Measurements from ENCODE around the gene OR6A2. TPM values are rescaled to one million over a fixed set of nuclear protein-coding genes. Genes with fewer than 3 reads are reported as not detected.

OR6A2 gene
- total RNA-seq, 1 donor from 2014 or later: 0.31 TPM

DNA sequence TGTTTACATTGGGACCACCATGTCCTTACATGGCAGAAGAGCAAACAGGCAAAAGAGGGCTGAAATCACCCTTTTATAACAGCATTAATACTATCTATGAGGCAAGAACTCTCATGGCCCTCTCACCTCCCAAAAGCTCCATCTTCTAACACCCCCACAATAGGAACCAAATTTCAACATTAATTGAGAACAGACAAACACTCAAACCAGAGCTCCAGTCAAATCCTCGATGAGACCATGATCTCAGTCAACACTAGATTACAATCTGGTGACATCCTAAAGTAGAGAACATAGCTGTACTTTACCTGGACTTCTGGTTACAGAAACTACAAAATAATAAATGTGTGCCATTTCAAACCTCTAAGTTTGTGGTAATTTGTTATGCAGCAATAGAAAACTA lies 52.9 kb downstream of the OR6A2 start:
- Mint-ChIP-seq H3K36me3 (ENCODE audit: low read depth) (peaks cover 6% of the 10 kb centered on the region), H3K9me3 (no peaks in the 10 kb centered on the region), H3K27ac (no peak overlapping the region), H3K4me1 (ENCODE audit: low read depth) (no peaks in the 10 kb centered on the region), H3K4me3 (no peak overlapping the region), H3K27me3 (ENCODE audit: insufficient read depth) (no peaks in the 10 kb centered on the region)
- intact Hi-C loops (cut with micrococcal nuclease): loop anchor here (1.0 to 5.0 kb wide), 7 partner anchors 8 to 1054 kb away; partner anchors contain the start of genes CAVIN3, MRPL17, PPFIBP2 and TAF10
- no peak for DNase-seq (ENCODE audit: low spot score)

DNA sequence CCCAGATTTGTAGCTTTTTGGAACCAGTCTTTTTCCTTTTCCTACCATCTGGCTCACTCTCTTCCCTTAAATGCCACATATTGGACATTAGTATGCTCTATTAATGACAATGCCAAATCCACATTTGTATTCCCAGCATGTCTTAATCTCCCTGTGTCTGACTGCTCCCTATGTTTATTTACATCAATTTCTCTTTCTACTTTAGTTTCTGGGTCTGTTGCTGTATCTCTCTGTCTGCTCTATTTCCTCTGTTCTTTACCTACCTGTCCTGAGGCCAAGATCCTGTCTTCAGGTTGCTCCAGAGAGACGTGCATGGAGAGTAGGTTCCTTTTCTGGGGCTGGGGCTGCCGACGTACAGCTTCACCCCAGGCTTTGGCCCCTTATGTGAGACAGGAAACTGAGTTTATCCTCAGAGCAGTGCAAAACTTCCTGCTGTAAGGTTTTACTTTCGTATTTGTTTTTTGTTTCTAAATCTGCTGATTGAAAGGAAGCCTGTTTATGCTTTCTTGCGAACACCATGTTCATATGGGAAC lies 53.3 kb downstream of the OR6A2 start:
- Mint-ChIP-seq H3K4me1 (ENCODE audit: low read depth) (no peaks in the 10 kb centered on the region), H3K27ac (no peak overlapping the region), H3K4me3 (no peak overlapping the region), H3K36me3 (ENCODE audit: low read depth) (peaks cover 6% of the 10 kb centered on the region), H3K27me3 (ENCODE audit: insufficient read depth) (no peaks in the 10 kb centered on the region), H3K9me3 (no peaks in the 10 kb centered on the region)
- DNase-seq (ENCODE audit: low spot score): peak; percentile 40
- intact Hi-C loops (cut with micrococcal nuclease): loop anchor here (1.0 to 5.0 kb wide), 7 partner anchors 8 to 1054 kb away; partner anchors contain the start of genes CAVIN3, MRPL17, PPFIBP2 and TAF10

DNA sequence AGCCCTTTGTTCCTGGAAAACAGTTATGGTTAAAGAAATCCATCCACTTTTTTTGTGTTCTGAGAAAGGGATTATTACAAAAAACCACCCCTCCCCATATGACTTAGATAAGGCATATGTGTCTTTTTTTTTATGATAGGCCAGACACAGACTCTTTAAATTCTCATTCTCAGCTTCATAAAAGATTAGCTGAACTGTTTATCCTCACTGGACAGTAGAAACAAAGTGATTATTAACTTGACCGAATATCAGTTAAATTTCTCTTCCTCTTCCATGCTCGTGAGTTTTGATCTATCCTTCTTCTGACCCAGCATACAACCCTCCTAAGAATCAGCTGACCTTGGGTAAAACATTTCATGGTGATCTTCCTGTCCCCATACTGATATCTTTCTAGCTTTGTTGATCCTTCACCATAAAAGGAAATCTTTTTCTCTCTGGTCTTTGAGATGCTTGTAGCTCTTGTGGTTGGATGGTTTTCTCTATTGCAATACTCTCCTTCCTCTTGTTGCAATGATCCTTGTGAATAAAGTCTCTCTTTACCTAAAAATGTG lies 53.9 kb downstream of the OR6A2 start:
- no peak overlapping the region for H3K4me3 Mint-ChIP-seq
- intact Hi-C loops (cut with micrococcal nuclease): loop anchor here (1.0 to 5.0 kb wide), 7 partner anchors 7 to 1053 kb away; partner anchors contain the start of genes CAVIN3, MRPL17, PPFIBP2 and TAF10

DNA sequence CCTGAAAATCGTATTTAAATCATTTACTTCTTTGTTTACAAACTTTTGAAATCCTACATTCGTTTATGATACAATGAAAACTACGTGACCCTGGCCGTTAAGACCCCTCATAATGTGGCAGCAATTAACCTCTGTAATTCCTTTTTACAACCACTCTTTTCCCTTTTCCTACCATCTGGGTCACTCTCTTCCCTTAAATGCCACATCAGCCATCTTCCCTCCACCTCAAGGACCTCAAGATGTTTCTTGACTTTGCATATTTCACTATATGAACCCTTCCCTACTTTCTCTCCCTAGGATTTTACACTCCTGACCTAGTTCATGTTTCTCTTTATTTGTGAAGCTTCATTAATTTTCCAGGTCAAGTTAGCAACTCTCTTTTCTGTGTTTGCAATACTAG lies 54.5 kb downstream of the OR6A2 start:
- Mint-ChIP-seq H3K27me3 (ENCODE audit: insufficient read depth) (no peaks in the 10 kb centered on the region), H3K36me3 (ENCODE audit: low read depth) (peaks cover 8% of the 10 kb centered on the region), H3K4me1 (ENCODE audit: low read depth) (peaks cover 5% of the 10 kb centered on the region), H3K27ac (no peak overlapping the region), H3K9me3 (no peaks in the 10 kb centered on the region), H3K4me3 (no peak overlapping the region)
- intact Hi-C loops (cut with micrococcal nuclease): loop anchor here (5.0 kb wide), 2 partner anchors 423 to 1053 kb away; partner anchors contain the start of gene CAVIN3
- no peak for DNase-seq (ENCODE audit: low spot score)

More for the DNA sequence above, 53.9 kb downstream of the OR6A2 start:
- Mint-ChIP-seq H3K27ac (no peak overlapping the region), H3K36me3 (ENCODE audit: low read depth) (peaks cover 8% of the 10 kb centered on the region), H3K27me3 (ENCODE audit: insufficient read depth) (no peaks in the 10 kb centered on the region), H3K9me3 (no peaks in the 10 kb centered on the region), H3K4me1 (ENCODE audit: low read depth) (peaks cover 5% of the 10 kb centered on the region)
- no peak for DNase-seq (ENCODE audit: low spot score)

DNA sequence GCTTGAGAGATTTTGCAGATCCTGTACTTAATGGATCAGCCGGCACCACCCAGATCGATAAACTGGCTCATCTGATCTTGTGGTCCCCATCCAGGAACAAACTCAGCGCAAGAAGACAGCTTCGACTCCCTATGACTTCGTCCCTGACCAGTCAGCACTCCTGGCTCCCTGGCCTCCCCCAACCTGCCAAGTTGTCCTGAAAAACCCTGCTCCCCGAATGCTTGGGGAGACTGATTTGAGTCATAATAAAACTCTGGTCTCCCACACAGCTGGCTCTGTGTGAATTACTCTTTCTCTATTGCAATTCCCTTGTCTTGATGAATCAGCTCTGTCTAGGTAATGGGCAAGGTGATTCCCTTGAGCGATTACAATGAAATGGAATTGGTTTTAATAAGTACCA lies 57.2 kb downstream of the OR6A2 start:
- DNase-seq (ENCODE audit: low spot score): peak; percentile 16
- Mint-ChIP-seq H3K9me3 (no peaks in the 10 kb centered on the region), H3K4me1 (ENCODE audit: low read depth) (peaks cover 29% of the 10 kb centered on the region), H3K36me3 (ENCODE audit: low read depth) (peaks cover 13% of the 10 kb centered on the region), H3K27ac (peak overlapping the region; percentile 59), H3K4me3 (no peak overlapping the region), H3K27me3 (ENCODE audit: insufficient read depth) (no peaks in the 10 kb centered on the region)
- intact Hi-C loops (cut with micrococcal nuclease): loop anchor here (2.0 to 5.0 kb wide), 2 partner anchors 185 to 507 kb away; partner anchors contain the start of genes FHIP1B and ZNF215

Other genes with a start within 250 kb of the OR6A2 start
- gene RRP8, start 196.1 kb downstream of the OR6A2 start, total RNA-seq: 38.8 and 40.5 TPM in 2 replicates
- 90.1 and 97.5 TPM in 2 replicates for gene ILK, start 195.9 kb downstream of the OR6A2 start, total RNA-seq
- gene TAF10, start 187.5 kb downstream of the OR6A2 start, total RNA-seq: 155 and 166 TPM in 2 replicates
- 38.4 and 40.3 TPM in 2 replicates for gene TPP1, start 180.3 kb downstream of the OR6A2 start, total RNA-seq
- 0.24 and 0.39 TPM in 2 replicates for gene DCHS1, start 143.9 kb downstream of the OR6A2 start, total RNA-seq
- gene MRPL17, start 116.3 kb downstream of the OR6A2 start, total RNA-seq: 121 and 132 TPM in 2 replicates
- gene OR2AG2, start 27.7 kb downstream of the OR6A2 start, total RNA-seq: 0.23 and 0.47 TPM in 2 replicates
- gene OR2AG1, start 16.7 kb downstream of the OR6A2 start, total RNA-seq: not detected in 2 replicates
- gene OR10A5, start 46.0 kb upstream of the OR6A2 start, total RNA-seq: not detected in 2 replicates
- not detected in 2 replicates for gene OR10A2, start 63.4 kb upstream of the OR6A2 start, total RNA-seq
- not detected in 2 replicates for gene OR10A4, start 76.9 kb upstream of the OR6A2 start, total RNA-seq
- 0.34 and 0.56 TPM in 2 replicates for gene OR2D2, start 92.8 kb upstream of the OR6A2 start, total RNA-seq
- gene OR2D3, start 121.3 kb upstream of the OR6A2 start, total RNA-seq: not detected in 2 replicates
- 1.8 and 2.1 TPM in 2 replicates for gene ZNF215, start 126.7 kb upstream of the OR6A2 start, total RNA-seq
- not detected in 2 replicates for gene ZNF214, start 220.7 kb upstream of the OR6A2 start, total RNA-seq
- 0.05 and 0.10 TPM in 2 replicates for gene NLRP14, start 220.8 kb upstream of the OR6A2 start, total RNA-seq

Data from activated T-helper 1 cell treated with anti-CD3 and anti-CD28 coated beads, Interleukin-12 subunit alpha, Interleukin-12 subunit beta, Interleukin-2, Interleukin-4 antibody, amounts not matched to agents 30 ng/mL and 10 ng/mL and 1 ng/mL, durations not matched to agents 14 hours and 24 hours and 36 hours (primary cell).